Activated CD8-positive, alpha-beta memory T cell treated with anti-CD3 and anti-CD28 coated beads, Interleukin-2, amount 50 U/mL, for 1 hour (primary cell): Measurements from ENCODE around the gene CLIC3.
"Not testable (repeated sequence)": the region's sequence is repeated elsewhere in the genome, so short reads cannot be mapped to it uniquely, and the experiment has no call there.

Experiments used
- DNase-seq: peaks from one replicate; pipeline ENCODE4 v3.0.0-alpha.2; 2020; ENCODE audit errors: extremely low read depth

CLIC3 gene

DNA sequence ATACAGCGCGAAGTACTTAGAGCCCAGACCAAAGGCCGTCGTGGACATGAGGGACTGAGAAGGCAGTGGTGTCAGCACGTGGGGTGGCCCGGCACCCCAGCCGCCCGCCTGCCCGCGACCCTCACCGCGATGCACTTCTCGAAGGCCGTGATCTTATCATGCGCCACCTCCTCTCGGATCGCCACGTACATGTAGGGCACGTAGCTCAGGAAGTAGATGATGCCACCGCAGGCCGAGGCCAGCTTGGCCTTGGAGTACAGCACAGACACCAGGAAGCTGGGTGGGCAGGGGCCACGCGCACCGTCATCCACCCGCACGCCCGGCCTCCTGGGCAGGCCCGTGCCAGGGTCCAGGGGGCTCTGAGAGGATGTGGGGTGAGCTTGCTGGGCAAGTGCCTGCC lies 20.7 kb upstream of the CLIC3 start:
- DNase-seq: no peak

DNA sequence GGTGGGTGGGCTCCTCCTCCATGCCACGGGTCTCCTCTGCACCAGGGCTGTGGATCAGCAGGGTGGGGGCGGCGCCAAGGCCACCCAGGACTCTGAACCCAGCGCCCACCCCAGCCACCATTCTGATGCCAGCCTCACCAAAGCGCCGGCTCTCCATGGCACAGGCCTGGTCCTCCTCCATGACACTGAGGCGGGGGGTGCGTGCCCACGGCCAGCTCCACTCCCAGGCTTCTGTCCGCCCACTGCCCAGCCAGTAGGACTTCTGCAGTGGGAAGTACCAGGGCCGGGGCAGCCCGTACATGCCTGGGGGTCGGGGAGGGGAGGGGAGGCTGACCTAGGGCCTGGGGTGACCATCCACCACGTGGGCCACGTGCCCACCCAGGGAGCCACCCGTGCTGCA lies 20.1 kb upstream of the CLIC3 start:
- DNase-seq: no peak

DNA sequence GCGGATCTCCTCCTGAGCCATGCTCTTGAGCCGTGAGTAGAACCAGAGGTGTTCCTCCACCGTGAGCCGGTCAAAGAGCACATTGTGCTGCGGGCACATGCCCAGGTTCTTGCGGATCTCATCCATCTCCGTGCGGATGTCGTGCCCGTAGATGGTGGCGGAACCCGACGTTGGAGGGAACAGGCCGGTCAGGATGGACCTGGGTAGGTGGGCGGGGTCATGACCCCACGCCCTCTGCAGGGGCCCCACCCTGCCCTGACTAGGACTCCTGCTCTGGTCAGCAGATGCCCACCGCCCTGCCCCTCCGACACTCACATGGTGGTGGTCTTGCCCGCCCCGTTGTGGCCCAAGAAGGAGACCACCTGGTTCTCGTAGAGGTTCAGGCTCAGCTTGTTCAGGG lies 19.6 kb upstream of the CLIC3 start:
- no peak for DNase-seq

DNA sequence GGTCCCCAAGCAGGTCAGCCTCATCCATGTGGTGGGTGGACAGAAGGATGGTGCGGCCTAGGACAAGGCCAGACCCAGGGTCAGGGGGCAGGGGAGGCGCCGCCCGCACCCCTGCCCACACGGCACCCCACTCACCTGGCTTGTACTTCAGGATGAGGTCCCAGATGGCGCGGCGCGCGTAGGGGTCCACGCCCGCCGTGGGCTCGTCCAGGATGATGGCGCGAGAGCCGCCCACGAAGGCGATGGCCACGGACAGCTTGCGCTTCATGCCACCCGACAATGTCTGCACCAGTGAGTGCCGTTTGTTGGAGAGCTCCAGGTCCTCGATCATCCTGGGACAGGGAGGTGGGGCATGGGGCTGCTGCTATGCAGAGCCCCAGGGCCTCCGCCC lies 19.2 kb upstream of the CLIC3 start:
- no peak for DNase-seq

- DNase-seq: no peak
Observed at GRCh38 chr9:137014776-137015539, 18.6 kb upstream of the CLIC3 start.

- DNase-seq: no peak
Observed at GRCh38 chr9:137014166-137014565, 17.8 kb upstream of the CLIC3 start.

DNA sequence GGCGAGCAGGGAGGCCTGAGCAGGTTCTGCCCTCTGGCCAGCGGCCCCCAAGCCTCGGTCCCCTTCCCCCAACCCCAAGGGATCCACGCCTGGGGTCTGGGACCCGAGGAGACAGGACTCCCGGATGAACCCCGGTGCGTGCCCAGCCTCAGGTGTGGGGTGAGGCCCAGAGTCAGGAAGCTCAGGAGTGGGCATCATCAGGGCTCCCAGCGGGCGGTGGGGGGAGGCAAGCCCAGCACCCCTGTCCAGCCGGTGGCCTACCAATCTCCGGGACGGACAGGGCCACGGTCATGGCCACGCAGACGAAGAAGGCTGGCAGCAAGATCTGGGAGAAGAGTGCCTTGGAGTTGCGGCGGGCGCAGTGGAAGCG lies 17.2 kb upstream of the CLIC3 start:
- DNase-seq: no peak

- DNase-seq: no peak
Observed at GRCh38 chr9:137012694-137013570, 16.6 kb upstream of the CLIC3 start.

GRCh38 chr9:137011907-137012675 lies 15.7 kb upstream of the CLIC3 start:
- DNase-seq: no peak

DNA sequence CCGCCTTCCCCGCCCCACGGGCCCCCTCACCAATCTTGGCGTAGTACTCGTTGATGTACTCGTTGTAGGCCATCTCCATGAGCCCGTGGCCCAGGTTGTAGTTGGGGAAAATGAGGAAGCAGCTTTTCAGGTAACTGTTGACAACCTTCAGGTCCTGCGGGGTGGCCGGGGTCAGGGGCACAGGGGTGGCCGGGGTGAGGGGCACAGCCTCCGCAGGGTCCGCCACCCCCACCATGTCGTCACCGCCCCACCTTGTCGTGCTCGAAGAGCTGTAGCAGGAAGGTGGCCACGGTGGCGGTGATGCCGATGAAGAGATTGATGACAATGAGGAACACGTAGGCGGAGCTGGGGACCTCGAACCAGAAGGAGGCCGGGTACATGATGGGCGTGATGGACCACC lies 14.8 kb upstream of the CLIC3 start:
- no peak for DNase-seq

GRCh38 chr9:137009938-137010732 lies 13.8 kb upstream of the CLIC3 start:
- DNase-seq: no peak

- DNase-seq: no peak
Observed at GRCh38 chr9:137009217-137009616, 12.8 kb upstream of the CLIC3 start.

DNA sequence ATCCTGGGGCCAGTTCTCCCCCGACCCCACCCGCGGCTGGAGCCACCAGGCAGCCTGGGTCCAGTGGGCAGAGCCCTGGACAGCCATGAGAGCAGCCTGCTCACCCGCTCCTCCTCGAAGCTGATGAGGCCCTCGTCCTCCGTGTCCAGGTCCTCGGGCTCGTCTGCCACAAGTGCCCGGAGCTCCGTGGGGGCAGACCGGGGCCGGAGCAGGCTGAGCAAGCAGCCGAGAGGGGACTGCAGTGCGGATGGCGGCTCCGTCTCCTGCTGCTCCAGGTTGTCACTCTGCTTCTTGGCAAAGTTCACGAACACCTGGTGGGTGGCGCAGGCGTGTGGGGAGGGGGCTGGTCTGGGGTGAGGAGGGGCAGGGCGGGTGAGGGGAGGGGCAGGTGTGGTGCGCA lies 11.9 kb upstream of the CLIC3 start:
- DNase-seq: no peak

DNA sequence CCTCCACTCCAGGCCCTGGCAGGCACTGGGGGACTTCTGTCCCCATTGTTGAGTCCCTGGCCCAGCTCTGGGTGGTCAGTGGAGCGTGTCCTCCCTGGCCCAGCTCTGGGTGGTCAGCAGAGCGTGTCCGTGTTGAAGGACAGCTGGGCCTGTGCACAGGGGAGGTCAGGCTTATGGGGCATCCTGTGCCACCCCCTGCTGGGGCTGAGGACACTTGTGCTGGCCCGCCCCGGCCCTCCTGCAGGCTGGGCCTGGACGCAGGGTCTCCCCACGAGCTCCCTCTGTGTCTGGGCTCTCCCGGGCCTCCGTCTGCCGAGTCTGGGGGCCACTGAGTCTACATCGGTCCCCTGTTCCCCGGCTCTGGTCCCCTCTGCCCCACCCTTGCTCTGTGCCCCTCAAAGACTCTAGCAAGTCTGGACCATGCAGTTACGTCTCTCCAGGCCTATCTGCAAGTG lies 11.5 kb upstream of the CLIC3 start:
- no peak for DNase-seq

GRCh38 chr9:137007108-137007815 lies 10.9 kb upstream of the CLIC3 start:
- no peak for DNase-seq

DNA sequence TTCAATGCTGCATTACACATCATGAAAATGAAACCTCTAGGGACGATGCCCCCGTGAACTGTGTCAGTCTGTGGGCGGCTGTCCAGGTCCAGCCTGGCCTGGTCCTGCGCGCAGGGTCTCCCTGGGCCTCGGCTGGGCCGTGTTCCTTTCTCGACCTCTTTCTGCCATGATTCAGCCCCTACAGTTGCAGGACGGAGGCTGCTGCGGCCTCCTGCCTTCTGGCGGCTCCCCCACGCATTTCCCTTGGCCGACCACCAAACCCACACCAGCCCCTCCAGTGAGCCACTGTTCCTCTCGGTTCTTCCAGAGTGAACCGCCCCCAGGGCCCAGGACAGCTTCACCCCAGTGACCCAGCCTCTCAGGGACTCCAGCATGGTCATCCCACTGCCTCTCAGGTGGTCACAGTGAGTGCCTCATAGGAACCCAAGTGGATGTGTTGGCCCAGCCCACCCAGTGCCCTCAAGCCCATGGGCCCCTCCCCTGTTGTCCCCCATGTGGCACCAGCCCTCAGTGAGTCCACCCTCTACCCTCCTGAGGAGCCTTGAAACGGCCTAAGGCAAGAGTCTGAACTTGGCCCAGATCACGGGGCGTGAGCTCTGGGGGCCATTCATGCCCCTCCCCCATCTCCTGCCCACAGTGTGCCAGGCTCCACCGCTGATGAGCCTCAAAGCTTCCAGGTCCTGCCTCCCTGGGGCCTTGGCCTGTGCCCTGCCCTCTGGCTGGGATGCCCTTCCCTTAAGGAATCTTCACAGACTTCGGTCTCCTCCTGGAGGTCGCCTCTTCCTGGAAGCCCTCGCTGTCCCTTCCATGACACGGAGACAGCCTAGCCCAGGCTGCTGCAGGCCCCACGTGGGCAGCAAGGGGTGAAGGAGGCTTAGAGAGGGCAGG lies 10.0 kb upstream of the CLIC3 start:
- no peak for DNase-seq

- DNase-seq: not testable (repeated sequence)
Observed at GRCh38 chr9:137004285-137004684, 7.9 kb upstream of the CLIC3 start.

DNA sequence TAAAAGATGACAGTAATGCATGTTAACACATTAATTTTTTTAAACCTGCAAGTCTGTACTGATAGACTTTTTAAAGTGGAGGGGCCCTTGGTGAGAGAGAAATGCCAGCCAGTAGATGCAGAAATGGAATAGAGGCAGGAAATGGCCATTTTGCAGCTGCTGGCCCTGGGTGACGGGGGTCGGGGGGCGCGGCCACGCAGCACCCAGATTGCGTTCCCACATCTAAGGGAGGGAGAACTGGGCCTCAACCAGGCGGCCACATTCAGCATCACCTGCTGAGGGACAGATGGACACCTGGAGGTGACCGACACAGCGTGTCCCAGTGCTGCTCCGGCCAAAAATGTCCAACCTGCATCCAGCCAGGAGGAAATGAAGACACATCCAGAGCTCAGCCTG lies 6.3 kb upstream of the CLIC3 start:
- no peak for DNase-seq

- no peak for DNase-seq
Observed at GRCh38 chr9:137001857-137002645, 5.7 kb upstream of the CLIC3 start.
